Ishikawa (cell line): ENCODE measurements around the gene RSAD2.

Experiments
- CEBPB ChIP-seq: IDR thresholded peaks from 2 replicates; pipeline ENCODE4 v1.6.1; 2012
- CREB1 ChIP-seq: IDR thresholded peaks from 2 replicates; pipeline ENCODE4 v1.6.1; 2012; ENCODE audit warnings: low read depth
- EGR1 ChIP-seq: IDR thresholded peaks from 2 replicates; pipeline ENCODE4 v1.6.1; 2012
- EP300 ChIP-seq: IDR thresholded peaks from 2 replicates; pipeline ENCODE4 v1.6.1; 2012; ENCODE audit warnings: borderline replicate concordance
- FOXM1 ChIP-seq: IDR thresholded peaks from 2 replicates; pipeline ENCODE4 v1.6.1; 2012; ENCODE audit warnings: low read depth, borderline replicate concordance
- NFIC ChIP-seq: IDR thresholded peaks from 2 replicates; pipeline ENCODE4 v1.6.1; 2012
- RAD21 ChIP-seq: IDR thresholded peaks from 2 replicates; pipeline ENCODE4 v1.6.1; 2012; ENCODE audit warnings: low read depth
- TAF1 ChIP-seq: IDR thresholded peaks from 2 replicates; pipeline ENCODE4 v1.6.1; 2012; ENCODE audit warnings: low read depth, mild to moderate bottlenecking
- TCF12 ChIP-seq: IDR thresholded peaks from 2 replicates; pipeline ENCODE4 v1.6.1; 2012; ENCODE audit warnings: low read depth
- TEAD4 ChIP-seq: IDR thresholded peaks from 2 replicates; pipeline ENCODE4 v1.6.1; 2012
- YY1 ChIP-seq: IDR thresholded peaks from 2 replicates; pipeline ENCODE4 v1.6.1; 2012; ENCODE audit warnings: low read depth
- ZBTB7A ChIP-seq: IDR thresholded peaks from 2 replicates; pipeline ENCODE4 v1.6.1; 2012; ENCODE audit warnings: low read depth
- TF ChIP-seq, protein P1 (sequence below): IDR thresholded peaks from 2 replicates; pipeline ENCODE4 v1.6.1; 2012
- TF ChIP-seq, protein P2 (sequence below): IDR thresholded peaks from 2 replicates; pipeline ENCODE4 v1.6.1; 2012
- TF ChIP-seq, protein P3 (sequence below): IDR thresholded peaks from 2 replicates; pipeline ENCODE4 v1.6.1; 2012; ENCODE audit warnings: low read depth, mild to moderate bottlenecking

Gene RSAD2

GRCh38 chr2:6934758-6935651, 57.4 kb downstream of the RSAD2 start:
- TF ChIP-seq TAF1 (no peak), CEBPB (no peak), EGR1 (no peak), FOXM1 (no peak), ZBTB7A (no peak), CREB1 (no peak), TEAD4 (no peak), RAD21 (no peak), EP300 (no peak), TCF12 (no peak), NFIC (no peak), YY1 (no peak)
- TF ChIP-seq, protein P1, sequence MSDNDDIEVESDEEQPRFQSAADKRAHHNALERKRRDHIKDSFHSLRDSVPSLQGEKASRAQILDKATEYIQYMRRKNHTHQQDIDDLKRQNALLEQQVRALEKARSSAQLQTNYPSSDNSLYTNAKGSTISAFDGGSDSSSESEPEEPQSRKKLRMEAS, result no peak
- TF ChIP-seq, protein P2, sequence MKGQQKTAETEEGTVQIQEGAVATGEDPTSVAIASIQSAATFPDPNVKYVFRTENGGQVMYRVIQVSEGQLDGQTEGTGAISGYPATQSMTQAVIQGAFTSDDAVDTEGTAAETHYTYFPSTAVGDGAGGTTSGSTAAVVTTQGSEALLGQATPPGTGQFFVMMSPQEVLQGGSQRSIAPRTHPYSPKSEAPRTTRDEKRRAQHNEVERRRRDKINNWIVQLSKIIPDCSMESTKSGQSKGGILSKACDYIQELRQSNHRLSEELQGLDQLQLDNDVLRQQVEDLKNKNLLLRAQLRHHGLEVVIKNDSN, result no peak
- TF ChIP-seq, protein P3, sequence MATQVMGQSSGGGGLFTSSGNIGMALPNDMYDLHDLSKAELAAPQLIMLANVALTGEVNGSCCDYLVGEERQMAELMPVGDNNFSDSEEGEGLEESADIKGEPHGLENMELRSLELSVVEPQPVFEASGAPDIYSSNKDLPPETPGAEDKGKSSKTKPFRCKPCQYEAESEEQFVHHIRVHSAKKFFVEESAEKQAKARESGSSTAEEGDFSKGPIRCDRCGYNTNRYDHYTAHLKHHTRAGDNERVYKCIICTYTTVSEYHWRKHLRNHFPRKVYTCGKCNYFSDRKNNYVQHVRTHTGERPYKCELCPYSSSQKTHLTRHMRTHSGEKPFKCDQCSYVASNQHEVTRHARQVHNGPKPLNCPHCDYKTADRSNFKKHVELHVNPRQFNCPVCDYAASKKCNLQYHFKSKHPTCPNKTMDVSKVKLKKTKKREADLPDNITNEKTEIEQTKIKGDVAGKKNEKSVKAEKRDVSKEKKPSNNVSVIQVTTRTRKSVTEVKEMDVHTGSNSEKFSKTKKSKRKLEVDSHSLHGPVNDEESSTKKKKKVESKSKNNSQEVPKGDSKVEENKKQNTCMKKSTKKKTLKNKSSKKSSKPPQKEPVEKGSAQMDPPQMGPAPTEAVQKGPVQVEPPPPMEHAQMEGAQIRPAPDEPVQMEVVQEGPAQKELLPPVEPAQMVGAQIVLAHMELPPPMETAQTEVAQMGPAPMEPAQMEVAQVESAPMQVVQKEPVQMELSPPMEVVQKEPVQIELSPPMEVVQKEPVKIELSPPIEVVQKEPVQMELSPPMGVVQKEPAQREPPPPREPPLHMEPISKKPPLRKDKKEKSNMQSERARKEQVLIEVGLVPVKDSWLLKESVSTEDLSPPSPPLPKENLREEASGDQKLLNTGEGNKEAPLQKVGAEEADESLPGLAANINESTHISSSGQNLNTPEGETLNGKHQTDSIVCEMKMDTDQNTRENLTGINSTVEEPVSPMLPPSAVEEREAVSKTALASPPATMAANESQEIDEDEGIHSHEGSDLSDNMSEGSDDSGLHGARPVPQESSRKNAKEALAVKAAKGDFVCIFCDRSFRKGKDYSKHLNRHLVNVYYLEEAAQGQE, result no peak

GRCh38 chr2:6937157-6937556, 59.6 kb downstream of the RSAD2 start:
- TF ChIP-seq ZBTB7A (no peak), EP300 (no peak), YY1 (no peak), TEAD4 (no peak), RAD21 (no peak), CREB1 (no peak), TCF12 (no peak), NFIC (no peak), TAF1 (no peak), CEBPB (no peak), FOXM1 (no peak), EGR1 (no peak)
- TF ChIP-seq, protein P2, result no peak
- TF ChIP-seq, protein P3, result no peak
- TF ChIP-seq, protein P1, result no peak

DNA sequence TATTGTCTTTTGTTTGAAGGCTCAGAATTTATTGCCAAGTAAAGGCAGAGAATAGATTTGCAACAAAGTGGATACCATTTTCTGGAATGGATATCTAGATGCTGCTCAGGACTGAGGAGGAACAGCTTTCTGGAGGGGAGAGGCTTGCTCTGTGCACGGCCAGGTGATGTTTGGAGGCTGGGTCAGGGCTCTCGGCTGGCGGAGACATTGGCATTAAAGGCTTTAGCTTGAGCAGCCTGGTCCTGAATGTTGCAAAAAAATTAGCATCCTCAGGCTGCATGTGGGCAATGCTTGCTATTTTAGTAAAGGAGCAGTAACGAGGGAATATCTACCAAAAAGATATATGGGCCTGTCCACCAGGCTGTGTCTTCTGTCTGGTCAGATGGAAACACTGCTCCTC, 60.0 kb downstream of the RSAD2 start:
- TF ChIP-seq, protein P2, result no peak
- TF ChIP-seq, protein P1, result no peak
- TF ChIP-seq EP300, result no peak
- TF ChIP-seq, protein P3, result no peak
- no peak for TF ChIP-seq CREB1
- TF ChIP-seq TAF1, result no peak
- TF ChIP-seq ZBTB7A, result no peak
- no peak for TF ChIP-seq NFIC
